ENCODE data around the gene TRIM34. TPM values are rescaled to one million over a fixed set of nuclear protein-coding genes. Genes with fewer than 3 reads are reported as not detected.
"Not testable (repeated sequence)": the region's sequence is repeated elsewhere in the genome, so short reads cannot be mapped to it uniquely, and the experiment has no call there.

The TRIM34 gene
- total and polyA plus RNA-seq, 7 experiments from 2014 or later = 5.8 to 14.2 (median 10.8) TPM

GRCh38 chr11:5671831-5672230 is 47.0 kb downstream of the TRIM34 start:
- H3K27ac Mint-ChIP-seq = peak overlapping the region in 1 of 9 donors; percentile 76
- Histone ChIP-seq H3K4me3 (ENCODE audit: low read length) (no peak overlapping the region), H3K9me3 (ENCODE audit: control insufficient read depth in 2 of 3, low read length in 3 of 3) (no peaks in the 10 kb centered on the region), H3K4me1 (ENCODE audit: control insufficient read depth in 2 of 2, insufficient read depth in 2 of 2, low read length in 2 of 2) (no peaks in the 10 kb centered on the region), H3K27me3 (ENCODE audit: control insufficient read depth in 2 of 2, insufficient read depth in 2 of 2, low read length in 2 of 2) (no peaks in the 10 kb centered on the region), H3K36me3 (ENCODE audit: control insufficient read depth in 2 of 3, insufficient read depth in 3 of 3, low read length in 3 of 3) (peaks cover 0 to 21% (median 0%) of the 10 kb centered on the region in 3 experiments), H3K27ac (ENCODE audit: low read depth, low read length) (no peak overlapping the region)
- intact Hi-C loops (cut with micrococcal nuclease) = loop anchor here in 1 of 2 donors (5.0 kb wide), 1 partner anchor 40 kb away; no protein-coding TSS in a partner anchor
- peaks cover 0 to 56% (median 28%) of the 10 kb centered on the region in 5 donors for H3K36me3 Mint-ChIP-seq
- H3K27me3 Mint-ChIP-seq = no peaks in the 10 kb centered on the region
- no peak for DNase-seq
- POLR2A ChIA-PET = no interaction called here
- no peak for ATAC-seq
- H3K9me3 Mint-ChIP-seq = peaks cover 0 to 3% (median 0%) of the 10 kb centered on the region in 11 donors
- CTCF ChIA-PET = no interaction called here
- H3K4me1 Mint-ChIP-seq = peaks cover 0 to 29% (median 18%) of the 10 kb centered on the region in 7 donors
- no peak overlapping the region for H3K4me3 Mint-ChIP-seq

- Histone ChIP-seq H3K27ac (ENCODE audit: low read depth, low read length) (no peak overlapping the region), H3K4me3 (ENCODE audit: low read length) (no peak overlapping the region), H3K27me3 (ENCODE audit: control insufficient read depth in 2 of 2, insufficient read depth in 2 of 2, low read length in 2 of 2) (no peaks in the 10 kb centered on the region), H3K9me3 (ENCODE audit: control insufficient read depth in 2 of 3, low read length in 3 of 3) (no peaks in the 10 kb centered on the region), H3K4me1 (ENCODE audit: control insufficient read depth in 2 of 2, insufficient read depth in 2 of 2, low read length in 2 of 2) (no peaks in the 10 kb centered on the region), H3K36me3 (ENCODE audit: control insufficient read depth in 2 of 3, insufficient read depth in 3 of 3, low read length in 3 of 3) (peaks cover 0 to 26% (median under 1%) of the 10 kb centered on the region in 3 experiments)
- intact Hi-C loops (cut with micrococcal nuclease) = loop anchor here in 1 of 2 donors (5.0 kb wide), 1 partner anchor 38 kb away; no protein-coding TSS in a partner anchor
- no peaks in the 10 kb centered on the region for H3K27me3 Mint-ChIP-seq
- peaks cover 15 to 45% (median 28%) of the 10 kb centered on the region in 7 donors for H3K4me1 Mint-ChIP-seq
- peaks cover 0 to 3% (median 0%) of the 10 kb centered on the region in 11 donors for H3K9me3 Mint-ChIP-seq
- peaks cover 10 to 62% (median 36%) of the 10 kb centered on the region in 5 donors for H3K36me3 Mint-ChIP-seq
- ATAC-seq (no peak), DNase-seq (no peak)
- ChIA-PET CTCF (interaction anchor here (0.6 kb wide), 2 partner anchors 24 to 39 kb away, joined by 3 read pairs; no protein-coding TSS in a partner anchor), POLR2A (interaction anchor here (0.6 to 0.7 kb wide), 2 partner anchors 23 to 41 kb away, joined by 4 to 5 read pairs; no protein-coding TSS in a partner anchor)
- H3K4me3 Mint-ChIP-seq = peak overlapping the region in 1 of 10 donors; percentile 34
- H3K27ac Mint-ChIP-seq = peak overlapping the region in 3 of 9 donors; percentile 4 to 33 (median 7)
These were observed 49.6 kb downstream of the TRIM34 start for GRCh38 chr11:5674391-5674790.

GRCh38 chr11:5679811-5680210 is 55.0 kb downstream of the TRIM34 start:
- H3K27me3 ChIP-seq (ENCODE audit: control insufficient read depth in 2 of 2, insufficient read depth in 2 of 2, low read length in 2 of 2) = no peaks in the 10 kb centered on the region
- no peaks in the 10 kb centered on the region for H3K27me3 Mint-ChIP-seq
- no peak overlapping the region for H3K27ac ChIP-seq (ENCODE audit: low read depth, low read length)
- H3K27ac Mint-ChIP-seq = peak overlapping the region in 3 of 9 donors; percentile 12 to 79 (median 44)
- peaks cover 30 to 58% (median 55%) of the 10 kb centered on the region in 7 donors for H3K4me1 Mint-ChIP-seq
- H3K36me3 Mint-ChIP-seq = peaks cover 17 to 43% (median 35%) of the 10 kb centered on the region in 5 donors
- no peaks in the 10 kb centered on the region for H3K9me3 ChIP-seq (ENCODE audit: control insufficient read depth in 2 of 3, low read length in 3 of 3)
- peaks cover 0 to 3% (median 0%) of the 10 kb centered on the region in 11 donors for H3K9me3 Mint-ChIP-seq
- H3K4me3 ChIP-seq (ENCODE audit: low read length) = no peak overlapping the region
- peaks cover 0 to 34% (median 8%) of the 10 kb centered on the region in 3 experiments for H3K36me3 ChIP-seq (ENCODE audit: control insufficient read depth in 2 of 3, insufficient read depth in 3 of 3, low read length in 3 of 3)
- peaks cover 0 to 7% of the 10 kb centered on the region in 2 donors for H3K4me1 ChIP-seq (ENCODE audit: control insufficient read depth in 2 of 2, insufficient read depth in 2 of 2, low read length in 2 of 2)
- no peak overlapping the region for H3K4me3 Mint-ChIP-seq
- intact Hi-C loops (cut with micrococcal nuclease) = loop anchor here (5.0 to 10.0 kb wide), 6 partner anchors 212 to 1065 kb away; partner anchors contain the start of genes ARFIP2 (in 1 of the 2), ILK (in 1 of the 2), OR52E5 (in 1 of the 2) and RRP8 (in 1 of the 2)
- POLR2A ChIA-PET = no interaction called here
- DNase-seq = no peak
- CTCF ChIA-PET = no interaction called here
- ATAC-seq = no peak

- intact Hi-C loops (cut with micrococcal nuclease) = loop anchor here (5.0 to 10.0 kb wide), 6 partner anchors 209 to 1062 kb away; partner anchors contain the start of genes ARFIP2 (in 1 of the 2), ILK (in 1 of the 2), OR52E5 (in 1 of the 2) and RRP8 (in 1 of the 2)
- peaks cover 32 to 78% (median 68%) of the 10 kb centered on the region in 7 donors for H3K4me1 Mint-ChIP-seq
- Histone ChIP-seq H3K36me3 (ENCODE audit: control insufficient read depth in 2 of 3, insufficient read depth in 3 of 3, low read length in 3 of 3) (peaks cover 0 to 28% (median 8%) of the 10 kb centered on the region in 3 experiments), H3K4me1 (ENCODE audit: control insufficient read depth in 2 of 2, insufficient read depth in 2 of 2, low read length in 2 of 2) (peaks cover 4 to 11% of the 10 kb centered on the region in 2 donors)
- ChIA-PET CTCF (interaction anchor here (0.7 to 2.9 kb wide), 2 partner anchors 19 to 28 kb away, joined by 4 to 14 read pairs; no protein-coding TSS in a partner anchor), POLR2A (interaction anchor here (0.7 kb wide), 2 partner anchors 9 to 58 kb away, joined by 3 to 4 read pairs; no protein-coding TSS in a partner anchor)
- not testable (repeated sequence) for H3K27ac ChIP-seq (ENCODE audit: low read depth, low read length); ATAC-seq; H3K4me3 ChIP-seq (ENCODE audit: low read length); H3K9me3 Mint-ChIP-seq; H3K9me3 ChIP-seq (ENCODE audit: control insufficient read depth in 2 of 3, low read length in 3 of 3); DNase-seq; H3K27me3 ChIP-seq (ENCODE audit: control insufficient read depth in 2 of 2, insufficient read depth in 2 of 2, low read length in 2 of 2); H3K27me3 Mint-ChIP-seq
- peak overlapping the region in 9 of 10 donors; percentile 81 to 99 (median 94) for H3K4me3 Mint-ChIP-seq
- peaks cover 17 to 29% (median 26%) of the 10 kb centered on the region in 5 donors for H3K36me3 Mint-ChIP-seq
- H3K27ac Mint-ChIP-seq = peak overlapping the region in 4 of 9 donors; percentile 93 to 96 (median 95)
These were observed 58.2 kb downstream of the TRIM34 start for GRCh38 chr11:5682890-5683441.

GRCh38 chr11:5683620-5684019 is 58.8 kb downstream of the TRIM34 start:
- H3K4me1 ChIP-seq (ENCODE audit: control insufficient read depth in 2 of 2, insufficient read depth in 2 of 2, low read length in 2 of 2) = peaks cover 4 to 16% of the 10 kb centered on the region in 2 donors
- not testable (repeated sequence) for H3K27me3 ChIP-seq (ENCODE audit: control insufficient read depth in 2 of 2, insufficient read depth in 2 of 2, low read length in 2 of 2); ATAC-seq; H3K27me3 Mint-ChIP-seq; H3K9me3 Mint-ChIP-seq; H3K9me3 ChIP-seq (ENCODE audit: control insufficient read depth in 2 of 3, low read length in 3 of 3)
- H3K36me3 ChIP-seq (ENCODE audit: control insufficient read depth in 2 of 3, insufficient read depth in 3 of 3, low read length in 3 of 3) = peaks cover 0 to 21% (median 8%) of the 10 kb centered on the region in 3 experiments
- intact Hi-C loops (cut with micrococcal nuclease) = loop anchor here (1.0 to 10.0 kb wide), 14 partner anchors 9 to 1075 kb away; partner anchors contain the start of genes OR52N2 (in 2 of the 2), ARFIP2 (in 1 of the 2), ILK (in 1 of the 2) and OR52E5 (in 1 of the 2)
- peak overlapping the region; percentile 90 to 98 (median 95) for H3K27ac Mint-ChIP-seq
- H3K4me3 Mint-ChIP-seq = peak overlapping the region; percentile 81 to 99 (median 94)
- H3K4me3 ChIP-seq (ENCODE audit: low read length) = peak overlapping the region; percentile 90
- peak overlapping the region; percentile 76 for H3K27ac ChIP-seq (ENCODE audit: low read depth, low read length)
- ChIA-PET POLR2A (interaction anchor here (0.7 to 3.4 kb wide), 4 partner anchors 15 to 58 kb away, joined by 3 to 22 read pairs (median 9); no protein-coding TSS in a partner anchor), CTCF (interaction anchor here (0.7 to 2.9 kb wide), 4 partner anchors 18 to 680 kb away, joined by 3 to 14 read pairs (median 5); no protein-coding TSS in a partner anchor)
- peaks cover 34 to 83% (median 68%) of the 10 kb centered on the region in 7 donors for H3K4me1 Mint-ChIP-seq
- peaks cover 15 to 23% (median 19%) of the 10 kb centered on the region in 5 donors for H3K36me3 Mint-ChIP-seq
- peak in 4 of 9 donors; percentile 19 to 32 (median 27) for DNase-seq

- Histone ChIP-seq H3K36me3 (ENCODE audit: control insufficient read depth in 2 of 3, insufficient read depth in 3 of 3, low read length in 3 of 3) (peaks cover 0 to 16% (median 8%) of the 10 kb centered on the region in 3 experiments), H3K4me1 (ENCODE audit: control insufficient read depth in 2 of 2, insufficient read depth in 2 of 2, low read length in 2 of 2) (peaks cover 9 to 21% of the 10 kb centered on the region in 2 donors), H3K27me3 (ENCODE audit: control insufficient read depth in 2 of 2, insufficient read depth in 2 of 2, low read length in 2 of 2) (no peaks in the 10 kb centered on the region), H3K27ac (ENCODE audit: low read depth, low read length) (peak overlapping the region; percentile 76), H3K9me3 (ENCODE audit: control insufficient read depth in 2 of 3, low read length in 3 of 3) (no peaks in the 10 kb centered on the region), H3K4me3 (ENCODE audit: low read length) (peak overlapping the region; percentile 90)
- CTCF ChIA-PET = interaction anchor here (0.8 to 2.9 kb wide), 11 partner anchors 12 to 679 kb away, joined by 3 to 14 read pairs (median 5); partner anchors contain the start of genes OR52N2 and TRIM34
- Mint-ChIP-seq H3K4me3 (peak overlapping the region; percentile 81 to 99 (median 94)), H3K9me3 (peaks cover 0 to 3% (median 0%) of the 10 kb centered on the region in 11 donors), H3K36me3 (peaks cover 10 to 18% (median 14%) of the 10 kb centered on the region in 5 donors), H3K27ac (peak overlapping the region; percentile 90 to 98 (median 95)), H3K4me1 (peaks cover 34 to 83% (median 67%) of the 10 kb centered on the region in 7 donors), H3K27me3 (no peaks in the 10 kb centered on the region)
- POLR2A ChIA-PET = interaction anchor here (0.7 to 3.4 kb wide), 6 partner anchors 9 to 46 kb away, joined by 3 to 22 read pairs (median 4); no protein-coding TSS in a partner anchor
- ATAC-seq (no peak), DNase-seq (no peak)
- intact Hi-C loops (cut with micrococcal nuclease) = loop anchor here (1.0 to 10.0 kb wide), 14 partner anchors 8 to 1075 kb away; partner anchors contain the start of genes OR52N2 (in 2 of the 2), ARFIP2 (in 1 of the 2), ILK (in 1 of the 2) and OR52E5 (in 1 of the 2)
These were observed 59.3 kb downstream of the TRIM34 start for GRCh38 chr11:5684036-5684645.

All from naive thymus-derived CD4-positive, alpha-beta T cell (primary cell).